Renal pelvis (tissue), 4 donors: ENCODE measurements around the gene CCIN. TPM values are rescaled to one million over a fixed set of nuclear protein-coding genes. Genes with fewer than 3 reads are reported as not detected.
A peak's percentile ranks its signal among the peaks of the same experiment; 100 is the strongest.

ENCODE experiments used
- DNase-seq: peaks from one replicate; pipeline ENCODE4 v3.0.0-alpha.2; 2013
- polyA plus RNA-seq, 3 donors: library from polyadenylated mRNA; unstranded; fragments of 120-200 nt; gene quantifications; one replicate each; pipeline ENCODE4 v1.2.1, GENCODE V29; 2013; ENCODE audit not compliant: insufficient read length in 3 of 3

The CCIN gene
- polyA plus RNA-seq, 3 donors: 0.27 to 0.54 (median 0.29) TPM

GRCh38 chr9:36140086-36141084, 28.8 kb upstream of the CCIN start:
- DNase-seq: no peak

GRCh38 chr9:36141288-36141687, 27.9 kb upstream of the CCIN start:
- DNase-seq: no peak

GRCh38 chr9:36141761-36142160, 27.4 kb upstream of the CCIN start:
- no peak for DNase-seq

DNA sequence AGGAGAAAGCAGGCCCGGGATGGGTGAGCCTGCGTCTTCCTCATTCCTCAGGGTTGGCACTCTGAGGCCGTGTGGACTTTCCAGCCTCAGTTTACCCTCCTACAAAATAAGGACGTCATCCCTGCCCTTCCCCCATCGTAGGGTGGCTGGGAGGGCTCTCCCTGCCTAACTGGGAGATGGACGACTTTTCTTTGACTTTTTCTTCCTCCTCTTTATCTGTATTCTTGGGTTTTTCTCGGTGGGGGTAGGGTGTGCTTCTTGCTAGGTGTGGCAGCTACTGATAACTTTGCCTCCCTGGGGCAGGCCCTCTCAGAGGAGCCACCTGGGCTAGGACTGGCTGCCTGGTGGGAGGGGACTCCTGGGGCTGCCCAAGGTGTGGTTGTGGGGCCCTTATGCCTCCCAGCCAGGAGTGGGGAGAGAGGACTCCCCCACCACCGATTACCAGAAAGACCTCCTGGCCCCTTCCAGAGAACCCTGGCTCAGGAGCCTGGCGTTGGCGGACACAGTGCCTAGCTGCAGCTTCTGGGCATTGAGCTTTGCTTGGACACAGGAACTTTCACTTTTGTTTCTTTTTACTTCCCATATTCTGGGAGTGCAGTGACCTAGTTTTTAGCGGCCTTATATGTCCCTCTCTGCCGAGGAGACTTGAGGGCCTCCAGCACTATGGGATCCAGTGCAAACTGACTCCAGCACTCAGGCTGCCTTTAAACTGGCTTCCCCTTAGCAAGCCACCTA, 26.5 kb upstream of the CCIN start:
- no peak for DNase-seq

DNA sequence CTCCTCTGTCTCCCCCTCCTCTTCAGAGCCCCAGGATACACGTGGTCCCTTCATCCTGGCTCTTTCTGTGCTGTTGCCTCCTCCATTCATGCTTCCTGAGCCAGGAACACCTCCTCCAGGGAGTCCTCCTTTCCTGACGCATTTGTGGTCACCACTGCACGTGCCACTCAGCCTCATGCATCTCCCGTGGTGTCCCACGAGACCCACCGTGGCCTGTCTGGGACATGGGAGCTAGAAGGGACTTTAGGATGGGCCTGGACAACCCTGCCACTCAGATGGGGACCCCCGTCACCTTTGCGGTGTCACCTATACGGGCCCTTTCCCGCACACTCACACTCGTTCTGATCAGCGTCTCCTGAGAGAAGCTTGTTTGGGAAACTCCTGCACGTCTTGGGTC, 25.9 kb upstream of the CCIN start:
- DNase-seq: no peak

DNA sequence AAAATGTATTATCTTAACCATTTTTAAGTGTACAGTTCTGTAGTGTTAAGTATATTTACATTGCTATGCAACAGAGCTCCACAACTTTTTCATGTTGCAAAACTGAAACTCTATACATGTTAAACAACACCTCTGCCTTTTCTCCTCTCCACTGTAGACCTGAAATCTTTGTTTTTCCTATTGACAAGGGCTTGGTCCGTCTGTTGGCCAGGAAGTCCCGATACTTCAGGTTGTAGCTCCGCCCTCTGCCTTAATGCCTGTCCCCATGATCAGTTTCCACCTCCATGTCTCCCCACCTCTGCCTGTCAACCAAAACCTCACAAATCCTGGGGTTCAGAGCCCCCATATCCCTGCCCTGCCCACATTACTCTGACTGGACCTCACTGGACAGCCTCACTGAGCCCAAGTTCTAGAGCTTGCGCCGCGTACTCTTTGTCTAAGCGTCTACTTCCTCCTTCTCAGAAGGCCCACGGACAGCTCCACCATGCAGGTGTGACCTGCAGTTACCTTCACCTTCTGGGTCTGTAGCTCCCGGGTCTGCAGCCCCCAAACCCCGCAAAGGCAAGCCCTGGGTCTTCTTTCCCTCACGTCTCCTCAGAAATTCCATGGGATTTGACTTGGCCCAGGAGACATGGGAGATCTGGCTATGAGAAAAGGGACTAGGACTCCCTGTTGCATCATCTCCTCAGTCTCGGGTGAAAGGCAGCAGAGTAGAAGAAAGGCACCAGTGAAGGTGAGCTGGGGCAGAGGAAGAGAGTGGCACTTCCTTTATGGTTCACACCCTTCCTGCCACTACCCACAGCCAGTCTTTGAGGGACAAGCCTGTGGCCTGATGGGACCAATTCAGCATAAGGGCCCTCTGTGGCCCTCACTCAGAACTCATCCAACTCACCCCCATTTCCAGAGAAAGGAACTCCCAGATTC, 24.6 kb upstream of the CCIN start:
- no peak for DNase-seq

- no peak for DNase-seq
These were observed 23.2 kb upstream of the CCIN start for GRCh38 chr9:36145970-36146369.

GRCh38 chr9:36146651-36147050, 22.5 kb upstream of the CCIN start:
- DNase-seq: no peak

- no peak for DNase-seq
These were observed 21.6 kb upstream of the CCIN start for GRCh38 chr9:36147441-36148175.

DNA sequence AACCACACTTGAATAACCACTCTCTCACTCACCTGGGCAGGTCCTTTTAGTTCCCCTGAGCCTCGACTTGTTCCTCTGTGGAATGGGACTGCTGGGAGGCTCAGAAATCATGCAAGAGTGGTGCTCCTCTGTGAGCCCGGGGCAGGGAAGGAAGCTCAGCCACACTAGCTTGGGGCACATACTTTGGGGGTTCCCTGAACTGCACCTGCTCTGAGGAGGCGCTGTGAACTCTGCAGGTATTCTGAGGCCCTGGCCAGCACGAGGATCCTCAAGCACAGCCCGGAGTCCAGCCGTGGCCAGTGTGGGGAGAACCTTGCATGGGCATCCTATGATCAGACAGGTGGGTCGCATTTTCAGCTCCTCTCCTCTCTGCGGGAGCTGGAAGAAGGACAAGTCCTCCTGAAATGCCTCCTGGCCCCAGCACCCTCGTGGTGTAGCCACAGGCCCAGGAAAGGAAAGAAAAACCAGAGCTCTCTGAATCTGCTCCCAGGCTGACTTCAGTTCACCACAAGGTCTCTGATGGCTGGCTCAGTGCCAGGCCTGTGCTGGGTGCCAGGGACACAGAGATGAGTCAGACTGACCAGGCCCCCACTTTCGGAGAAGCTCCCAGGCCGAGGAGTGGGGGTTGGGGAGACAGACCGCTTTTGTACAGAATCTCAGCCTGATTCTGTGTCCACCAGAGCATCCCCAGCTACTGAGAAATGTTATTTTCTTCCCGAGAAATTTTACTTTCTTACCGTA, 20.7 kb upstream of the CCIN start:
- no peak for DNase-seq

GRCh38 chr9:36149197-36149596, 20.0 kb upstream of the CCIN start:
- no peak for DNase-seq

- DNase-seq: no peak
These were observed 18.4 kb upstream of the CCIN start for GRCh38 chr9:36150574-36151315.

- DNase-seq: no peak
These were observed 17.6 kb upstream of the CCIN start for GRCh38 chr9:36151316-36152210.

DNA sequence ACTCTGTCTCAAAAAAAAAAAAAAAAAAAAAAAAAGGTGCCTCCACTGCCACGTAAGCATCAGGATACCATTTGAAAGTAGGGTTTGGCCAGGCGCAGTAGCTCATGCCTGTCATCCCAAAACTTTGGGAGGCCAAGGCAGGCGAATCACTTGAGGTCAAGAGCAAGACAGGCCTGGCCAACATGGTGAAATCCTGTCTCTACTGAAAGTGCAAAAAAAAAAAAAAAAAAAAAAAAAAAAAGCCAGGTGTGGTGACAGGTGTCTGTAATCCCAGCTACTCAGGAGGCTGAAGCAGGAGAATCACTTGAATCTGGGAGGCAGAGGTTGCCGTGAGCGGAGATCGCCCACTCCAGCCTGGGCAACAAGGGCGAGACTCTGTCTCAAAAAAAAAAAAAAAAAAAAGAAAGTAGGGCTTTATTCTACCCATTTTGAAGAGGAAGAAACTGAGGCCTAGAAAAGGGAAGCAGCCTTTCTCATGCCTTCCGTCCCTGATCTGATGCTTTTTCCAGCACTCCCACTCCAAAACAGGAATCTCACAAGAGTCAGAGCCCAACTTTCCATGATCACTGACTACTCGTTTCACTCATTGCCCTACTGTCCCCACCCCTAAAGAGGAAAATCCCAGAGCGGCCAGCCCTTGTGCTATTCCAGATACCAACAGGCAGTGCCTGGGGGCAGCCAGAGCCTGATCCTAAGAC, 16.3 kb upstream of the CCIN start:
- no peak for DNase-seq

DNA sequence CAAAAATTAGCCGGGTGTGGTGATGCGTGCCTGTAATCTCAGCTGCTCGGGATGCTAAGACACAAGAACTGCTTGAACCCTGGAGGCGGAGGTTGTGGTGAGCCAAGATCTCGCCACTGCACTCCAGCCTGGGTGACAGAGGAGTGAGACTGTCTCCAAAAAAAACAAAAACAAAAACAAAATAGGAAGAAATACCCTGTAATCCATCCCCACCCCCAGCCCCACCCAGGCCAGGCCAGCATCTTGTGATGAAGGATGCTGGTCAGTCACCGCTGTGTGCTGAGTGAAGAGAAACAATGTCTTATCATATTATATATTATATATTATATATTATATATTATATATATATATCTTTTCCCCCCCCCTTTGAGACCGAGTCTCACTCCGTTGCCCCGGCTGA, 15.4 kb upstream of the CCIN start:
- DNase-seq: no peak

DNA sequence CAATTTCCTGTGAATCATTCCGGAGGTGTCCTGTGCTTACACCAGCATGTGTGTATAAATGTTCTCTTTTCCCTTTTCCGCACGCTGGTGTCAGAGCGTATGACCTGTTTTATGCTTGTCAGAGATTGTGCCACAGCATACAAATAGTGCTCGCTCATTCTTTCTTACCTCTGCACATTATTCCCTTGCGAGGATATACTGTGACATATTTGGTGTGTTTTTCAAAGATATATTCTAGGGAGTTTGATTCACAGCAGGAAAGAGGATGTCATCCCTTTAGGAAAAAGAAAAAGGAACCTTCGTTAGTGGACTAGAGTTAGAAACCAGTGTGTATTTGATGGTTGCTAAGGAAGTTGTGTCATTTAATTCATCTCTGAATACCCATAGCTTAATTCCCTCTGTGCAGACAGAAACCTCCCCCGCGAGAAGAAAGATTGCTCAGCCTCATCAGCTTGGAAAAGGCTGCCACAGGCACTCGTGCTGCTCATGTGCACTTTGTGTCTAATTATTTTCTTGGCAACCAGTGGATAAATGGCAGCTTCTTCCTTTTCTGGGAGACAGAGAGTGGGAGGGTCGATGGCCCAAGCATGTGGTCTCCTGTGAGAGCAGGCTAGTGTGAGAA, 14.7 kb upstream of the CCIN start:
- peak; percentile 87 for DNase-seq

GRCh38 chr9:36156116-36156515, 13.1 kb upstream of the CCIN start:
- no peak for DNase-seq

DNA sequence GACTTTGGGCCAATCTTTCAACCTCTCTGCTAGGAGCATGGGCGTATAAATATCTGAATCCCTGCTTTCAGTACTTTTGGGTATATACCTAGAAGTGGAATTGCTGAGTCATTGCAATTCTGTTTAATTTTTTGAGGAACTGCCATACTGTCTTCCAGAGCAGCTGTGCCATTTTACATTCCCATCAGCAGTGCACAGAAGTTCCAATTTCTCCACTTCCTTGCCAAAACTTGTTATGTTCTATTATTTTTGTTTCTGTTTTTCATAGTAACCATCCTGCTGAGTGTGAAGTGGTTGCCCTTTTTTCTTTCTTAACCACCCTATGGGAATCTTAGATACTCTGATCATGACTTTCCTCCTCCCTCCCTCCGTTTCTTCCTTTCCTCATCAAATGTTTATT, 11.1 kb upstream of the CCIN start:
- no peak for DNase-seq
